Mammary epithelial cell (primary cell): Measurements from ENCODE around the gene FAM13A.

Experiments used
- EZH2 ChIP-seq: IDR thresholded peaks from 2 replicates; pipeline ENCODE4 v1.6.1; 2012; ENCODE audit warnings: low read length, inconsistent platforms, borderline replicate concordance
- TF ChIP-seq, protein P1 (sequence below), 2 donors: IDR thresholded peaks in 1 of 2; conservative IDR thresholded peaks in 1 of 2; 2 replicates each; pipeline ENCODE4 v1.5.1; 2011 to 2012; ENCODE audit warnings: inconsistent platforms in 2 of 2, low read length in 2 of 2, mild to moderate bottlenecking in 2 of 2, control low read depth in 1 of 2, low read depth in 1 of 2; ENCODE audit not compliant: insufficient read depth in 1 of 2; ENCODE audit errors: extremely low read depth in 1 of 2

DNA sequence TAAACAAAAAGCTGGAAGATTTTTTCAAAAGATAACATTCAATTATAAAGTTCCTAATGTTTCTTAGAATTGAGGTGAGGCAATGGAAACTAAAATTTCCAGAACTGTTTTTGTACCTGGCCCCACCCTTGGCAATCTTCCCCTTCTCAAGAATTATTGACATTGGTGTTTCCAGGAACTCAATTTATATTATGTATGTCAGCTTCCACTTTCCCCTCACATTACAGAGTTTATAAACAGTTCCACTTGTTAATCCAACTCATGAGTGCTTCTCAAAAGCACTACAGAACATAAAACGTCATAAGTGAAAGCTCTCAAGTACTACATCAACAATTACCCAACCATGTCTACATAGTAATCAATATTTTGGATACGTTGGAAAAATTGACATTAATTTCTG, 107.4 kb downstream of the FAM13A start:
- TF ChIP-seq, protein P1, sequence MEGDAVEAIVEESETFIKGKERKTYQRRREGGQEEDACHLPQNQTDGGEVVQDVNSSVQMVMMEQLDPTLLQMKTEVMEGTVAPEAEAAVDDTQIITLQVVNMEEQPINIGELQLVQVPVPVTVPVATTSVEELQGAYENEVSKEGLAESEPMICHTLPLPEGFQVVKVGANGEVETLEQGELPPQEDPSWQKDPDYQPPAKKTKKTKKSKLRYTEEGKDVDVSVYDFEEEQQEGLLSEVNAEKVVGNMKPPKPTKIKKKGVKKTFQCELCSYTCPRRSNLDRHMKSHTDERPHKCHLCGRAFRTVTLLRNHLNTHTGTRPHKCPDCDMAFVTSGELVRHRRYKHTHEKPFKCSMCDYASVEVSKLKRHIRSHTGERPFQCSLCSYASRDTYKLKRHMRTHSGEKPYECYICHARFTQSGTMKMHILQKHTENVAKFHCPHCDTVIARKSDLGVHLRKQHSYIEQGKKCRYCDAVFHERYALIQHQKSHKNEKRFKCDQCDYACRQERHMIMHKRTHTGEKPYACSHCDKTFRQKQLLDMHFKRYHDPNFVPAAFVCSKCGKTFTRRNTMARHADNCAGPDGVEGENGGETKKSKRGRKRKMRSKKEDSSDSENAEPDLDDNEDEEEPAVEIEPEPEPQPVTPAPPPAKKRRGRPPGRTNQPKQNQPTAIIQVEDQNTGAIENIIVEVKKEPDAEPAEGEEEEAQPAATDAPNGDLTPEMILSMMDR (conservative IDR thresholded peaks at IDR 0.05 in 1 of 2, IDR thresholded peaks at IDR 0.05 in 1 of 2; ENCODE audit: extremely low read depth in 1 of 2, insufficient read depth in 1 of 2, low read depth in 1 of 2, low read length in 2 of 2) = no peak
- TF ChIP-seq EZH2 = no peak
